Natural killer cell (primary cell): Measurements from ENCODE around the gene TRH. TPM values are rescaled to one million over a fixed set of nuclear protein-coding genes. Genes with fewer than 3 reads are reported as not detected.

ENCODE experiments used
- ATAC-seq, 3 donors: fragments of 150-1000 bp in 2 of 3; fragments of 200-7000 bp in 1 of 3; cut with Tn5 transposase; 1 replicate in 1 of 3; 2 replicates in 2 of 3; pipeline ENCODE4 v1.10.0; 2021; ENCODE audit warnings: mild to moderate bottlenecking in 2 of 3, moderate library complexity in 2 of 3
- DNase-seq, 2 donors: peaks; one replicate each; pipeline versions ENCODE4 v3.0.0 to v3.0.0-alpha.2; 2013 to 2021; ENCODE audit warnings: mixed read lengths in 1 of 2
- H3K27ac ChIP-seq: one replicate; pipeline ENCODE4 v1.5.1; 2013; ENCODE audit warnings: mild to moderate bottlenecking, low read length
- H3K27me3 ChIP-seq: one replicate; pipeline ENCODE4 v1.6.1; 2013; ENCODE audit warnings: low read length; ENCODE audit not compliant: control insufficient read depth, insufficient read depth
- H3K36me3 ChIP-seq: one replicate; pipeline ENCODE4 v1.6.1; 2013; ENCODE audit warnings: low read length; ENCODE audit not compliant: control insufficient read depth, insufficient read depth
- H3K4me1 ChIP-seq: one replicate; pipeline ENCODE4 v1.6.1; 2013; ENCODE audit warnings: low read length; ENCODE audit not compliant: control insufficient read depth, insufficient read depth
- H3K4me3 ChIP-seq: one replicate; pipeline ENCODE4 v1.5.1; 2013; ENCODE audit warnings: low read length
- H3K9me3 ChIP-seq: one replicate; pipeline ENCODE4 v1.6.1; 2013; ENCODE audit warnings: low read length; ENCODE audit not compliant: control insufficient read depth, insufficient read depth
- H3K27ac Mint-ChIP-seq, 2 donors: one replicate each; pipeline ENCODE4 v1.8.0; 2022; ENCODE audit warnings: mild to moderate bottlenecking in 2 of 2, mixed read lengths in 2 of 2, moderate library complexity in 1 of 2
- H3K27me3 Mint-ChIP-seq, 2 donors: one replicate each; pipeline ENCODE4 v1.8.0; 2022; ENCODE audit warnings: low read depth in 2 of 2, mixed read lengths in 2 of 2
- H3K36me3 Mint-ChIP-seq: one replicate; pipeline ENCODE4 v1.8.0; 2022; ENCODE audit warnings: mixed read lengths
- H3K4me1 Mint-ChIP-seq, 2 donors: one replicate each; pipeline ENCODE4 v1.8.0; 2022; ENCODE audit warnings: mixed read lengths in 2 of 2
- H3K4me3 Mint-ChIP-seq: one replicate; pipeline ENCODE4 v1.8.0; 2022; ENCODE audit warnings: mild to moderate bottlenecking, moderate library complexity, mixed read lengths
- H3K9me3 Mint-ChIP-seq, 2 donors: one replicate each; pipeline ENCODE4 v1.8.0; 2022; ENCODE audit warnings: mixed read lengths in 2 of 2
- WGBS: methylation state at CpG from one replicate; pipeline ENCODE4 v1.1.7; 2013; ENCODE audit warnings: missing lambda C conversion rate; ENCODE audit not compliant: insufficient coverage; 5-methylcytosine and 5-hydroxymethylcytosine counted together
- intact Hi-C: fragments of 100-400 bp; cut with micrococcal nuclease; formaldehyde crosslinking; loops from one replicate; pipeline ENCODE4 v1.14.2; 2022
- total RNA-seq, 4 donors: library from RNA; stranded (reverse); fragments of 120-200 nt in 1 of 4; gene quantifications; one replicate each; pipeline versions ENCODE4 v1.2.3 to v1.2.4, GENCODE V29; 2013 to 2022
- TF ChIP-seq, protein P1 (sequence below): fragments of 200-600 bp; IDR thresholded peaks from one replicate; pipeline ENCODE4 v1.8.0; 2022; ENCODE audit warnings: antibody characterized with exemption

The TRH gene
- total RNA-seq, 3 donors from 2014 or later (not counting 1 experiment from before 2014, with no cell fraction given) = not detected

DNA sequence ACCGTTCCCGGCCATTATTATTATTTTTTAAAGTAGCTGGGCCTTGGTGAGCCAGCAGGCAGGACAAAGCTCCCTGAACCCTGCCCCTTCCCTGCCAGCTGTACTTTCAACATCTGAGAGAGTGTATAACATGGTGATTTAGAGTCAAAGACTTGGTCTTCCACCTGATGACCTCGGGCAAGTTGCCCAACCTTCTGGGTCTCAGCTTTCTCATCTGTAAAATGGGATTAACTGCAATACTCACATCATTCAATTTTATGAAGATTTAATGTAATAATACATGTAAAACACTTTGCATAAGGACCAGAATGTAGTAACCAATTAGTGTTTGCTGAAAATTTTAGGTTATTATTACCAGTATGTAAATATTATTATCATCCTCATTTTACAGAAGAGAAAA lies 11.9 kb upstream of the TRH start:
- Mint-ChIP-seq H3K36me3 (no peaks in the 10 kb centered on the region), H3K4me3 (no peak overlapping the region), H3K9me3 (no peaks in the 10 kb centered on the region), H3K27ac (no peak overlapping the region), H3K27me3 (peaks cover 0 to 6% of the 10 kb centered on the region in 2 donors), H3K4me1 (no peaks in the 10 kb centered on the region)
- WGBS = 85% methylated on average over 3 of the region's 3 CpGs
- Histone ChIP-seq H3K4me1 (no peaks in the 10 kb centered on the region), H3K36me3 (no peaks in the 10 kb centered on the region), H3K4me3 (no peak overlapping the region), H3K9me3 (no peaks in the 10 kb centered on the region), H3K27me3 (no peaks in the 10 kb centered on the region), H3K27ac (no peak overlapping the region)
- no peak for ATAC-seq
- intact Hi-C loops = no loop called here
- TF ChIP-seq, protein P1, sequence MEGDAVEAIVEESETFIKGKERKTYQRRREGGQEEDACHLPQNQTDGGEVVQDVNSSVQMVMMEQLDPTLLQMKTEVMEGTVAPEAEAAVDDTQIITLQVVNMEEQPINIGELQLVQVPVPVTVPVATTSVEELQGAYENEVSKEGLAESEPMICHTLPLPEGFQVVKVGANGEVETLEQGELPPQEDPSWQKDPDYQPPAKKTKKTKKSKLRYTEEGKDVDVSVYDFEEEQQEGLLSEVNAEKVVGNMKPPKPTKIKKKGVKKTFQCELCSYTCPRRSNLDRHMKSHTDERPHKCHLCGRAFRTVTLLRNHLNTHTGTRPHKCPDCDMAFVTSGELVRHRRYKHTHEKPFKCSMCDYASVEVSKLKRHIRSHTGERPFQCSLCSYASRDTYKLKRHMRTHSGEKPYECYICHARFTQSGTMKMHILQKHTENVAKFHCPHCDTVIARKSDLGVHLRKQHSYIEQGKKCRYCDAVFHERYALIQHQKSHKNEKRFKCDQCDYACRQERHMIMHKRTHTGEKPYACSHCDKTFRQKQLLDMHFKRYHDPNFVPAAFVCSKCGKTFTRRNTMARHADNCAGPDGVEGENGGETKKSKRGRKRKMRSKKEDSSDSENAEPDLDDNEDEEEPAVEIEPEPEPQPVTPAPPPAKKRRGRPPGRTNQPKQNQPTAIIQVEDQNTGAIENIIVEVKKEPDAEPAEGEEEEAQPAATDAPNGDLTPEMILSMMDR = no peak
- no peak for DNase-seq

DNA sequence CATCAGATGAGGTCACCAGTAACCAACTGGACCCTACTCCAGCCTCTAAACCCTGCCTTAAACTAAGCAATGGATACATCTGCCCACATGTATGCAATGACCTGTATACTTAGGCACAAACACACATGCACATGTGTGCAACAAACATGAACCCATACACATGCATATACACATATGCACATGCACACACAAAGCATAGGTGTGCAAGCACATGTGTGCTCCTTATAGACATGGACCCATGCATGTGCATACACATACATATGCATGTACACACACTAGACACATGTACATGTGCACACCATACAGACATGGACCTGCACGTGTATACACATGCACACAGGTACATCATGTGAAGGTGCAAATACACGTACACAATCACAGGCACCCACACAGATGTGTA lies 8.6 kb upstream of the TRH start:
- WGBS = 88% methylated on average over 2 of the region's 2 CpGs
- no peak overlapping the region for H3K27ac ChIP-seq
- DNase-seq (no peak), ATAC-seq (peak in 1 of 3 donors; percentile 25)
- H3K4me3 ChIP-seq = no peak overlapping the region
- H3K36me3 ChIP-seq = no peaks in the 10 kb centered on the region
- H3K4me3 Mint-ChIP-seq = no peak overlapping the region
- no peaks in the 10 kb centered on the region for H3K9me3 Mint-ChIP-seq
- no peaks in the 10 kb centered on the region for H3K36me3 Mint-ChIP-seq
- no peaks in the 10 kb centered on the region for H3K27me3 ChIP-seq
- no peaks in the 10 kb centered on the region for H3K4me1 Mint-ChIP-seq
- no peaks in the 10 kb centered on the region for H3K9me3 ChIP-seq
- TF ChIP-seq, protein P1 = no peak
- H3K27me3 Mint-ChIP-seq = peaks cover 0 to 4% of the 10 kb centered on the region in 2 donors
- H3K4me1 ChIP-seq = no peaks in the 10 kb centered on the region
- intact Hi-C loops = no loop called here
- no peak overlapping the region for H3K27ac Mint-ChIP-seq

DNA sequence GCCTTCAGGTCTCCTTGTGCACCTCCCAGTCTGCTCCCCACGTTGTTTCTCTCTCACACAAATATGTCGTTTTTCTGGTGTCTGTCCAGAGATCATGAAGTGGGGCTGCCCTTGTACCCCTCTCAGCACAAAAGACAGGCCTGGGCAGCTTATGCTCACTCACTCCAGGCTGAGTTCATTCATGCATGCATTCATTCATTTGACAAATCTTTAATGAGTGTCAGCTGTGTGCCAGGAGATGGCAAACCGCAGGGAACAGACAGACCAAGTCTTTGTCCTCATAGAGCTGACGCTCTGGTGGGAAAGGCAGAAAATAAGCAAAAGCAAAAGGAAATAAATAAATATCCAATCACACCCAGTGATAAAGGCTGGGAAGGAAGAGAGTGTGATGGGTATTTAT lies 7.6 kb upstream of the TRH start:
- peaks cover 8 to 9% of the 10 kb centered on the region in 2 donors for H3K27me3 Mint-ChIP-seq
- TF ChIP-seq, protein P1 = no peak
- 70% methylated on average over 3 of the region's 4 CpGs for WGBS
- H3K4me1 Mint-ChIP-seq = no peaks in the 10 kb centered on the region
- H3K27ac ChIP-seq = no peak overlapping the region
- ATAC-seq (no peak), DNase-seq (no peak)
- no peak overlapping the region for H3K27ac Mint-ChIP-seq
- H3K4me3 Mint-ChIP-seq = no peak overlapping the region
- H3K36me3 Mint-ChIP-seq = no peaks in the 10 kb centered on the region
- H3K9me3 Mint-ChIP-seq = no peaks in the 10 kb centered on the region
- intact Hi-C loops = no loop called here
- H3K4me3 ChIP-seq = no peak overlapping the region
- H3K36me3 ChIP-seq = no peaks in the 10 kb centered on the region
- no peaks in the 10 kb centered on the region for H3K27me3 ChIP-seq
- no peaks in the 10 kb centered on the region for H3K4me1 ChIP-seq
- H3K9me3 ChIP-seq = no peaks in the 10 kb centered on the region

DNA sequence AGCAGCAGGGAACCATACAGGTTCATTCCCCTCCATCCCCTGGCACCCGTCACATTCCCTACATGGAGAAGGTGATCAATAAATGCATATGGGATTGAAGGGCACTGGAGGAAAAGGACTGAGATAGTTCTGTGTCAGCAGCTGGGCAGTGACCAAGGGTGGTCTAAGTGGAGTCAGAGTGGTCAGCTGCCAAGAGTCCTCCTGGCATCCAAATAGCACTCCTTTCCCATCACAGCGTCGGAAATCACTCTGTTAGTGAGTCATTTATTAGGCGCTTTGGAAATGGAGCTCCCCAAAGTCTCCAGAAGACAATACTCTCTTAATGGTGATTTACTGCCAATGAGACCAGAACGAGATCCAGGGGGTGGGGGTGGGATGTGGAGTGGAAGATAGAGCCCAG lies 6.8 kb upstream of the TRH start:
- WGBS = 79% methylated on average over 2 of the region's 5 CpGs
- Histone ChIP-seq H3K36me3 (no peaks in the 10 kb centered on the region), H3K27ac (no peak overlapping the region), H3K4me1 (no peaks in the 10 kb centered on the region), H3K27me3 (no peaks in the 10 kb centered on the region), H3K9me3 (no peaks in the 10 kb centered on the region), H3K4me3 (no peak overlapping the region)
- intact Hi-C loops = no loop called here
- Mint-ChIP-seq H3K4me1 (no peaks in the 10 kb centered on the region), H3K4me3 (no peak overlapping the region), H3K27me3 (peaks cover 17% of the 10 kb centered on the region in 2 donors), H3K9me3 (no peaks in the 10 kb centered on the region), H3K36me3 (no peaks in the 10 kb centered on the region), H3K27ac (no peak overlapping the region)
- DNase-seq = no peak
- TF ChIP-seq, protein P1 = no peak
- ATAC-seq = no peak
